ENCODE results near the gene B4GALNT4.
"Not testable (repeated sequence)": the region's sequence is repeated elsewhere in the genome, so short reads cannot be mapped to it uniquely, and the experiment has no call there.

Gene B4GALNT4

DNA sequence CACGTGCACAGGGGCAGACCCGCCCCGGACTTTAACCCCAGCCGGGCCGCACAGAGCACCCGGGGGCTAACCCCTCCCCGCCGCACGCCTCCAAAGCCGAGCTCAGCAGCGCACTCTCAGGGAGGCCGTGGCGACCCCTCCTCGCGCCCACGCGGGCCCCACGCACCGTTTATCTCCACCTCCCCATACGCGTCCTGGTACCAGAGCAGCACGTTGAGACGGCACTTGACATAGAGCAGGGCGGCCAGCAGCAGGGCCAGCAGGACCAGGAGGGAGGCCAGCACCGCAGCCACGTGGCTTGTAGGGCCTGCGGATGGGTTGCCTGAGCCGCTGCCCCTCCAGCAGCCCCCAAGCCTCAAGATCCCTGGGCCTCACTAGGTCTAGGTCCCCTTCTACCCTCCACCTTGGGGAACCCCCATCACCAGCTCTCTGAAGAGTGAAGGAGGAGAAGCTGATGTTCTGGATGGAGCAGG is 38.4 kb downstream of the B4GALNT4 start:
- no peak for DNase-seq (ENCODE audit: low spot score)

DNA sequence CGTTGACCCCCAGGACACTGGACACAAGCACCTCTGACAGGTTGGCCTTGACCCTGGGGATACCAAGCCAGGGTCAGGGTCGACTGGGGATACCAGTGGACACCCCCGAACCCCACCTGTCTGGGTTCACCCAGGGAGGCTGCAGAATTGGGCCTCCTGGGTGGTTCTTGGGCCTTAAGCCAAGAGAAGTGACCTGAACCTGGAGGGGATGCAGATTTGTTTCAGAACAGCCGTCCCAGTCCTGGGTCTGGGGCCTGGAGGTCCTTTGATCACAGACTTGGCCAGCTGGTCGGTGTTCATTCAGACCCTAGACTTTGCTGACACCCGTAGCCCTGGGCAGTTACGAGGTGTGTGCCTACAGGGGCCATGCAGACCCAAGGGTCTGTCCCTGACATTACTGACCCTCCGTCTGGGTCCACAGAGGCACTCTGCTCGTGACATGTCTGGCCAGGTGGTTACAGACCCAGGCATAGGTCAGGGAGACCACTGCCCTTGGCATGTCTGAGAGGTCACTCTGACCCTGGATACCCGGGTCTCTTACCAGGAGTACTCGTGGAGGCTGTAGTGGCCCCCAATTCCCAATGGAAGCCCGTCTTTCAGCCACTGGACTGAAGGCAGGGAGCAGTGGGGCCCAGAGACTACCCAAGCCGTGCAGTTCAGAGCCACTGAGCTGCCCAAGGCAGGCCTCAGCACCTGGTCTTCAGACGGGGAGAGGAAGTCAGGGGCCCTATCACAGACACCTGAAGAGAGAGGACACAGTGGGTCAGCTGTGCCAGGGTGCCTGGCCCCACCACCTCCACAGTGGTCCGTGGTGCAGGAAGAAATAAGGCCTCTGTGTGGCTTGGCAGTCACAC is 39.1 kb downstream of the B4GALNT4 start:
- DNase-seq (ENCODE audit: low spot score): no peak

DNA sequence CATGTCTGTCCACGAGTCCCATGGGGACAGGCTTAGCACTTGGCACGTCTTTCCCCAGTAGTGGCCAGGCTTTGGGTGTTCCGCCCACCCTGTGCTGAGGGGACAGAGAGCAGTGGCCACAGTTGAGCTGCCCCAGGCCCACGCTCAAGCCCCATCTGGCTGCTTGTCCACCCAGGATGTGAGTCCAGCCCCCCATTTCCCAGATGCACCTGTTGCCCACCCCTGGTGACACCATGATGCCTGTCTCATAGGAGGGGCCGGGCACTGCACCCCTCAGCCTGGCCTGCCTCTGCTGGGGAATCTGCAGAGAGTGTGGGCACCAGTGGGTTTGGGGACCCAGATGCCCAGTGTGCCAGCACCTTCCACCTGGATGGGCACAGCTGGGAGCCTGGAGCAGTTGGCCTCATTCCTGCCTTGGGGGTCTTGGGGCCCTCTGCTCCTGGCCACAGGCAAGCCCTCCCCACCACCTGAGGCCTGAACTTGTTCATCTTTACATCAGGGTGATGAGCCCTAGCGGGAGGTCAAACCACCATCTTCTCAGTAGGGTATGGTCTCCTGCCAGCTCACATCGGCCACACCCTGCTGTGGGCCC is 39.8 kb downstream of the B4GALNT4 start:
- no peak for DNase-seq (ENCODE audit: low spot score)

DNA sequence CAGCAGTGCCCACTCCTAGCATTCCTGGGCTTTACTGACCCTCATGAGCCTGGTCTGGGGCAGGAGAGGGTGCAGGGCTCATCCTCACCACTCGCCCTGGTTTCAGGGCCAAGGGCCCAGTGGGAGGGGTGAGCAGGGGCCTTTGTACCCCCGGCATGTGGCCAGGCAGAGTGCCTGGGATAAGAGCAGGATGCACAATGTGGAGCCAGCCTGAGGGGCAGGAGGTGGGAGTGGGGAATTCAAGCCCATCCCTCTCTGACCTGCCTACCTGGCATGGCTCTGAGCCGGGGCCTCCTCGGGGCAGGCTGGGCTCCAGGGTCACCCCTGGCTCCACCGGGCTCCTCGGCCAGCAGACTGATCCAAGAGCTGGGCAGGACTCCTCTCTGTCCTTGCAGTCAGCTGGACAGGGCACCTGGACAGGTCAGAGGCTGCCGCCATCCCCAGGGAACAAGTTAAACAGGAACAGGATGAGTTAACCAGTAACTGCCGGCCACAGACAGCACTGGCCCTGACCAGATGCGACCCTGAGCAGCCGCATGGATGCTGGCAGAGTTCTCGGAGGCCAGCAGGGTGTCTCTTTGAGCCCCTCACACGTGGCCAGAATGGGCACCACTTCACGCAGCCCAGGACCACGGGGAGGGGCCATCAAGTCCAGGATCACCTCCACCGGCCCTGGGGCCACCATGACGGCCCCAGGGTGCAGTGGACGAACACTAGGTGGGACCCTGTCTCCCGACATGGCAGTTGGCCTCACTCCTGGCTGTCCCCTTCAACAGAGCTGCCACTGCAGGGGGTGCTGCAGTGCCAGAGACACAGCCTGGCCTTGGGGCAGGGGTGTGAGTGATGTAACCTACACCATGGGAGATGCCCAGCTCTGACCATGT is 40.5 kb downstream of the B4GALNT4 start:
- DNase-seq (ENCODE audit: low spot score): no peak

DNA sequence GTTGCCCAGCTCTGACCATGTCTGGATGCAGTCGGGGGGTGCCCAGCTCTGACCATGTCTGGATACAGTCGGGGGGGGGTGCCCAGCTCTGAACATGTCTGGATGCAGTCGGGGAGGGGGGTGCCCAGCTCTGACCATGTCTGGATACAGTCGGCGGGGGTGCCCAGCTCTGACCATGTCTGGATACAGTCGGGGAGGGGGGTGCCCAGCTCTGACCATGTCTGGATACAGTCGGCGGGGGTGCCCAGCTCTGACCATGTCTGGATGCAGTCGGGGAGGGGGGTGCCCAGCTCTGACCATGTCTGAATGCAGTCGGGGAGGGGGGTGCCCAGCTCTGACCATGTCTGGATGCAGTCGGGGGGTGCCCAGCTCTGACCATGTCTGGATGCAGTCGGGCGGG is 41.4 kb downstream of the B4GALNT4 start:
- DNase-seq (ENCODE audit: low spot score): not testable (repeated sequence)

DNA sequence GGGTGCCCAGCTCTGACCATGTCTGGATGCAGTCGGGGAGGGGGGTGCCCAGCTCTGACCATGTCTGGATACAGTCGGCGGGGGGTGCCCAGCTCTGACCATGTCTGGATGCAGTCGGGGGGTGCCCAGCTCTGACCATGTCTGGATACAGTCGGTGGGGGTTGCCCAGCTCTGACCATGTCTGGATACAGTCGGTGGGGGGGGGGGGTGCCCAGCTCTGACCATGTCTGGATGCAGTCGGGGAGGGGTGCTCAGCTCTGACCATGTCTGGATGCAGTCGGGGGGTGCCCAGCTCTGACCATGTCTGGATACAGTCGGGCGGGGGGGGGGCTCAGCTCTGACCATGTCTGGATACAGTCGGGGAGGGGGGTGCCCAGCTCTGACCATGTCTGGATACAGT is 42.2 kb downstream of the B4GALNT4 start:
- not testable (repeated sequence) for DNase-seq (ENCODE audit: low spot score)

DNA sequence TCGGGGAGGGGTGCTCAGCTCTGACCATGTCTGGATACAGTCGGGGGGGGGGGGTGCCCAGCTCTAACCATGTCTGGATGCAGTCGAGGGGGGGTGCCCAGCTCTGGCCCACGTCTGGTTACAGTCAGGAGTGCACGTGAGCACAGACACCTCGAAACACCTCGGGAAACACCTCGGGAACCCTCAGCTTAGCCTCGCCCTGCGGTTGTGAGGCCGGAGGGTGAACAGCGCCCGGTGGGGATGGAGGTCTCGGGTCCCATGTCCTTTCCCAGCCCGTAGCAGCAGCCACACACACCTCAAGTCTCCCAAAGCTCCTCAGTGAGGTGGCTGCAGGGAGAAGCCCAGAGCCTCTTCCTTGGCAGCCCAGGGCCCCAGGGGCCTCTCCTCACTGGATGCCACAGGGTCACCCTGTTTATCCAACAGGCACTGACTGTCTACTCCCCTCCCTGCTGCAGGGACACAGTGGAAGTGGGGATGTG is 43.4 kb downstream of the B4GALNT4 start:
- no peak for DNase-seq (ENCODE audit: low spot score)

DNA sequence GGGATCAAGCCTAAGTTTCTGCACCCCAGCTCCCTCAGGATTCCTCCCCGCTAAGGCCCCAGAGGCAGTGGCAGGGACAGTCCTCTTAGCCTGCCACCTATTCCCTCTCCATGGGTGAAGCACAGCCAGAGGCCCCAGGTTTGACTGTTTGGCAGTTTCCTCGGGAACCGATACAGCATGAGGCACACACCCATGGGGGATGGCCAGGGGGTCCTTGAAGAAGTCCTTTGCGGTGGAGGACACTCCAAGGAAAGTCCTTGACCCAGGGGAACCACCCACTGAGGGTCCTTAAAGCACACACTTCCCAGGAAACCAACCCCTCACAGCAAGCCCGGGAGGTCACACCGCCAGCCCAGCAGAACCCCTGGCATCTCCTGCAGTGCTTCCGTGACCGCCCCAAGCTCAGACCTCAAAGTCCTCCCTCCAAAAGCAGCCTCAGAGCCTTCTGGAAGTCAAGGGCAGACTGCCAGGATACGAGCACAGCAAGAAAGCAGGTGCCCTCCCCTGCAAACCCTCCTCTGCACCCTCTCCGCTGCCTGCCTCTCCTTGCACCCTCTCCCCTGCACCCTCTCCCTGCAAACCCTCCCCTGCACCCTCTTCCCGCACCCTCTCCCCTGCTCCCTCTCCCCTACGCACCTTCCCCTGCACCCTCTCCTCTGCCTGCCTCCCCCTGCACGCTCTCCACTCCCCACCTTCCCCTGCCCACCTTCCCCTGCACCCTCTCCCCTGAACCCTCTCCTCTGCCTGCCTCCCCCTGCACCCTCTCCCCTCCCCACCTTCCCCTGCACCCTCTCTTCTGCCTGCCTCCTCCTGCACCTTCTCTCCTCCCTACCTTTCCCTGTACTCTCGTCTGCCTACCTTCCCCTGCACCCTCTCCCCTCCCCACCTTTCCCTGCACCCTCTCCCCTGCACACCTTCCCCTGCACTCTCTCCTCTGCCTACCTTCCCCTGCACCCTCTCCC is 44.1 kb downstream of the B4GALNT4 start:
- no peak for DNase-seq (ENCODE audit: low spot score)

DNA sequence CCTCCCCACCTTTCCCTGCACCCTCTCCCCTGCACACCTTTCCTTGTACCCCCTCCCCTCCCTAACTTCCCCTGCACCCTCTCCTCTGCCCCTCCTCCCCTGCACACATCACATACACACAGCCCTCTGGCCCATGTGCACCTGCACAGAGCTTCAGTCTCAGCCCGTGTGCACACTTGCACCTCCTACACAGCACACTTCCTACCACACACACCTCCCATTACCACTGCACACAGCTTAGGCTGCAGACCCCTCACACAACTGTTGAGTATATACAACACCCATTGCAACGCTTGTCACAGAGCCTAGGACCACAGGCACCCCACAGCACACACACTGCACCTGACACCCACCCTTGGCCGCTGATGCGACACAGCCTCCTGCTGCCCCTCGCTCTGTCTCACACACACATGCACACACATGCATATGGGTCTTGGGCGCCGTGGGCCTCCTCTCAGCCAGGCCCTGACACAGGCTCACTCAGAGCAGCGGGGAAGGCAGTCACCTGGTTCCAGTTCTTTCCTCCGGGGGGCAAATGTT is 45.1 kb downstream of the B4GALNT4 start:
- no peak for DNase-seq (ENCODE audit: low spot score)

DNA sequence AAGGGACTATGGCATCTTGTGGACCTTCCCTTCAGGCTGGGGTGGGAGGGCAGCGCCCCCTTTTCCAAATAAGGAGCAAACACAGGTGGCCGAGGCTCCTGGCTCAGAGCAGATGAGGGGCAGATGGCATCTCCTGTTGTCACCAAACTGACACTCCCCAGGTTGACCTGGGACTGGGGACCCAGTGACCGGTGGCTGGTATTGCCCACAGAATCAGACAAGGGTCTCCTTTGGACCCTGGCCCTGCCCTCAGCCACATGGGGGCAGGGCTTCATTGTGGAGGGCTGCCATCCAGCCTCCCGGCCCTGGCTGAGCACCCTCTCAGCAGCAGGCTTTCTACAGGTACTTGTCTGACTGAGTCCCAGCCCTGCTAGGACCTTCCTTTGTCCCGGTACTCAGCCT is 46.3 kb downstream of the B4GALNT4 start:
- DNase-seq (ENCODE audit: low spot score): no peak

DNA sequence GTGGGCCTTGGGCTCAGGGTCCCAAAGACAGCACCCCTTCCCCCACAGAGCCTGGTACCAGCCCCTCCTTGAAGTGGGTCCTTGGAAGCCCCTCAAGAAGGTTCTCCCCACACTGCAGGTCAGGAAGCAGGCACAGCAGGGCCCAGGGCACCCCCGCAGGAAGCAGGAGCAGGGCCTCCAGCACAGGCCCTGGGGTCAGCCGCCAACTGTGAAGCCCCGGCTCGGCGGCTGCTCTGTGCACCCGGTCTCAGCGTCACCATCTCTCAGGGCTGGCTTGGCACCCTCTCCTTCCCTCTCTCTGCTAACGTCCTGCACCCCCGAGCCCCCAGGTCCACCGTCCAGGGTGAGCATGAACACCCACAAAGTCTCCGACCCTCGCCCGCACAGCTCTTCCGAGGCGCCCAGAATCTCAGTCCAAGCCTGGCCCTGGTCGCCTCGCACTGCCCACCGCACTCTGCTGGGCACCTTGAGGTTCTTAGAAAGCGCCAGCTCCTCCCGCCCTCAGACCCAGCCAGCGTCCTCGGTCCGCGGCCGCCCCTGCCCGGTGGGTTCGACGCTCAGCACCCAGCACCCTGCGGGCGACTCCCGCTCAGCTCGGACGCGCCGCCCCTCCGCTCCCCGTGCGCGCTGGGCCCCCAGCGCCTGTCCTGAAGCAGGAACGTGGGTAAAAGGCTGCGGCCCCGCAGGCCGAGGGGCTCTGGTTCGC is 46.9 kb downstream of the B4GALNT4 start:
- DNase-seq (ENCODE audit: low spot score): no peak

DNA sequence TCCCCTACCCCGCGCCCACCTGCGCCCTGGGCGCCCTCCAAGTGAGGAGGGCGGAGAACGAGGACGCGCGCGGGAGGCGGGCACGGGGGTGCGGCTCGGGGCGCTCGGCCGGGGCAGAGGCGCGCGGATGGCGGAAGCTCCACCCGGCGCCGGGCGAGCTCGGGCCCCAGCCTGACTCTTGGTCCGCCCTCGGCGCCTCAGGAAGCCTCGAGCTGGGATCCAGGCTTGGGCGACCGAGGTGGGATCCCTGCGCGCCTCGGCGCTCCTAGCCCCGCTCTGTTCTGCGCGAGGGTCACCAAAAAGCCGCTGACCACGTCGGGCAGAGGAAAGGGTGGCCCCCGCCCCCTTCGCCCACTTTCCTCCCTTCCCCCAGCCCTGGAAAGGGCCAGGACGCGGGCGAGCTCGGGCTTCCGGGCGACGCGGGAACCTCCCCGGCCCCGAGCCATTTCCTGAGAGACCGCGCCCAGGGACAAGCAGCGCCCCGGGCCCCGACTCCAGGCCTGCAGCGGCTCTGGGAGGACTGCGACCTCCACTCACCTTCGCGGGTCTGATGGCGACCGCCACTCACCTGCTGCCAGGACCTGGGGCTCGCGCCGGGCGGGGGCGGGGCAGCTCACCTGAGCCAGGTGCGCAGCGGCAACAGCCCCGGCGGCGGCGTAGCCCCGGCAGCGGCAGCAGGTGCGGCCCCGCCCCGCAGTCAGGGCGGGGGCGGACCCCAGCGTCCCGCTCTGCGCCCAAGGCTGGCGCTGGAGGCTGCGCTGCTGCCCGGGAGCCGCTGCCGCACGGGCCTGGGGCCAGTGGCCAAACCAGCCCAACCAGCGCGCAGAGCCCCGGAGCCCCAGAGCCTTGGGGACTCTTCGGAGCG is 47.7 kb downstream of the B4GALNT4 start:
- no peak for DNase-seq (ENCODE audit: low spot score)

DNA sequence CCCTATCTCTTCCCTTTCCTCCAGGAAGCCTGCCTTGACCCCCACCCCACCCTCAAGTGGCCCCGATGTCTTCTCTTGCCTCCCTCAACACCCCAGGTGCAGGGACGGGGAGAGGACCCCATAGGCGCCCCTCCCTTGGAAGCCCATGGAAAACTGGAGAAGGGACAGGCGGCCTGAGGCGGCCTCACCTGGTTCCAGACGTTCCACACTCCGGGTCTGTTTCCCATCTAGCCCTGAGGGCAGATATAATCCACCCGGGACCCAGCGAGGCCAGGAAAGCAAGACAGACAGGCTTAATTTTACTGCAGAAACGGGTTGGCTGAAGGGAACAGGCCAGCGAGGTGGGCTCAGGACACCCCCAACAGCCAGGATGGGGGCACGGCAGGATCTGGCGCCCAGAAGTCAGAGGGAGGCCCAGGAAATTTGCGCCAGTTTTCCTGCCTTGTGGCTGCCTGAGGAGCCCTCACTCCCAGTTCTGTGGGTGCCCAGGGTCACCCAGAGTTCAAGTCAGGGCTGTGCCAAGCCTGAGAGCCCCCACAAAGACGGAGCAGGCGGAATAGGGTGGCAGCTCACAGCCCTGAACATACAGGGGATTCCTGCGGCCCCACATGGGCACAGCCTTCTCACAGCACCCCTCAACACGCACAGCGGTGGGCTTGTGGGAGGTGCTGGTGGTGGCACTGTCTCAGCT is 48.5 kb downstream of the B4GALNT4 start:
- DNase-seq (ENCODE audit: low spot score): no peak

DNA sequence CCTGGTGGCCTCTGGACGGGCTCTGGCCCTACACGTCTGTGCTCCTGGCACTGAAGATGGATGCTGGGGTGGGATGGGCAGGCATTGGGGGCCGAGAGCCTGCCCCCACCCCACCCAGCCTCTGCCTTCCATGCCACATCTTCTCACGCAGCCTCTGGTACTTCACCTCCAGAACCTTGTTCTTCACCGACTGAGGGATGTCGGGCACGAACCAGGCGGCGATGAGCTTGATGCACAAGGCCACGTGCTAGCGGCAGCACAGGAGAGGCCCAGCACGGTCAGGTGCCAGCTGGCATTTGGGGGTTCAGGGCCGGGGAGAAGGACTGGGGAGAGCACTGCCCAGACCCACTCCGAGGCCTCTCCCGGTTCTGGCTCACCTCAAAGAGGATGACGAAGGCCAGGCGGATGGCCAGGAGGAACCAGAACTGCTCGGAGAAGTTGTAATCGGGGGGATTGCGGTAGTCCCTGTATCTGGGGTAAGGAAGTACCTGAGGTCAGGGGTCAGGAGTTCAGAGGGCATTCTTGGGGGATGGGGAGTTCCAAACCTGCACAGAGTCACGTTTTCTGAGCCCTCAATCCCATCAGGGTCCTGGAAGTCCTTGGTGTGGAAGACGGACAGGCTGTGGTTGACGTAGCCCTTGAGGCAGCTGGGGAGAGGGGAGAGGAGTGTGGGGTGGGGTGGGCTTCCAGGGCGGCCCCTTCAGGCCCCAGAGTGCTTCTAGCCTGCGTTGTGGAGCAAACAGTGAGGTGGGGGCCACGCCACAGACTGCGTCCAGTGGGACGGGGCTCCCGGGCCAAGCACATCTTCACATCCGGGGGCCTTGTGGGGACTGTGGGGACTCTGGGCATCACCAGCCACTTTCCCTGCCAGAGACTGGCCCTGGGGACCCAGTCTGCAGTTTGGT is 49.3 kb downstream of the B4GALNT4 start:
- DNase-seq (ENCODE audit: low spot score): no peak

DNA sequence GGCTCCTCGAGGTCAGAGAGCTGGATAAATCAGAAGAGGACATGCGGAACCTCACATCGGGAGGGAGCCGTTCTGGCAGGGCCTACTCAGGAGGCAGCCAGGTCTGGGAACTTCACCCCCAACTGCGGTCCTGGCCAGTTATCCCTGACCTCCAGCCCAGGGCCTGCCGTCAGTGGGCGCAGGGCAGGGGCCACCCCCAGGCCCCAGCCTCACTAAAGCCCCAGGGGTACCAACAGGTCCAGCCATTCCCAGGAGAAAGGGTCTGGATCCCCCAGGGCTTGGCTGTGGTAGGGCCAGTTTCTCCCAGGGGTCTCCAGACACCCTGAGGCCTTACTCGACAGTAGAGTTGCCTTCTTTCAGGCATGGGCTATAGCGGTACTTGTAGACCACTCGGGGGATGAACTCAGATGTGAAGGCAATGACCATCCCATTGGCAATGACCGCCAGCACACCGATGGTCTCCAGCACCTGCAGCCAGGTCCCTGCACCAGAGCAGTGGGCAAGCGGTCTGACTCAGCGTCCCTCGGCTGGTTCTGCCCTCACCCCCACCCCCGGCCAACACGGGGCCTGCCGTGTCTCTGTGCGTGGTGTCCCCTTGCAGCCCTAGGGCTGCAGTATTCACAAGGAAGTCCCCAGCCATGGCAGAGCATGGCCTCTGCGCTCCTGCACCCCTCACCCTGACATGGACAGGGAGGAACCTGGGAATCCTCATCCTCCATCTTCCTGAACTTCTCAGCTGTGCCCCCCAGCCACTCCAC is 50.1 kb downstream of the B4GALNT4 start:
- DNase-seq (ENCODE audit: low spot score): no peak

DNA sequence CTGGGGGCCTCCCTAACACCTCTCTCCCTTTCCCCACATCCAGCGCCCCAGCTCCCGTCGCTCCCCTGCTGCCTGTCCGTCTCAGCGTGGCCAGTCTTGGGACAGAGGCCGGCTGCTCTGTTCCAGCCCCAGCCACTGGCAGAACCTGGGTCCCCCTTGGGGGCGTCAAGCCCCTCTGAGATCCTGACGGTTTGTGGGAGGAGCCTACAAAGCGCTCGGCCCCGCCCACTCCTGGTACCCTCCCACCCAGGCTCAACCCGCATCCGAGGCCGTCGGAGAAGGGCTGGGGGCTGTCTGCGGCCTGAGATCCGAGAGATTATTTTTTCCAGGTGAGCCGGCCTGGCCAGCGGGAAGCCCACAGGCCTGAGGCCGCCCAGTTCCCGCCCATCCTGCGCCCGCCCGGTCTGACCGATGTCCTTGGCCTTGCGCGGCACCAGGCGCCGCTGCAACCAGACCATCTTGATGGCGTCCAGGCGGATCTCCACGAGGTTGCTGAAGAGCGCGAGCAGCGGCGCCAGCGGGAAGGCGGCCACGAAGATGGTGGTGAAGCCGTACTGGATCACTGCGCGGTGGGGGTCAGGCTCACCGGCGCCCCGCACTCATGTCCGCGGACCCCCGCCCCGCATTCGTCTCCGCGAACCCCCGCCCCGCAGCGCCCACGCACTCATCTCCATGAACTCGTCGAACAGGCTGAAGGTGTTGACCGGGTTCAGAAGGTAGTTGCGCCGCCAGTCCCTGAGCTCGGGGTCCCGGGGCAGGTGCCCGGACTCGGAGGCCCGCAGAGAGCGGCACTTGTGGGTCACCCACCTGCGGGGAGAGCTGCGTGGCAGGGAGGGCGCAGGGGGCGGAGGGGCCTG is 51.0 kb downstream of the B4GALNT4 start:
- no peak for DNase-seq (ENCODE audit: low spot score)
